ENCODE data around the gene DFFB.

DNA sequence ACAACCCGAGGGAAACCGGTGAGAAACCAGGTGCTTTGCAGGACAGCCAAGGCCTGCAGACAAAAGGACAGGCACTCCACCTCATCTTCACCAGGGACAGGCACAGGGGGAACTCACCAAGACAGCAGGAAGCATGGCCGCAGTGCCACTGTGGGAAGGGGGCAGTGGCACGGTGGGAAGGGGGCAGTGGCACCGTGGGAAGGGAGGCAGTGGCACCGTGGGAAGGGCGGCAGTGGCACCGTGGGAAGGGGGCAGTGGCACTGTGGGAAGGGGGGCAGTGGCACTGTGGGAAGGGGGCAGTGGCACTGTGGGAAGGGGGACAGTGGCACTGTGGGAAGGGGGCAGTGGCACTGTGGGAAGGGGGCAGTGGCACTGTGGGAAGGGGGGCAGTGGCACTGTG is 32.6 kb upstream of the DFFB start:
- TF ChIP-seq CTCF (IDR thresholded peaks at IDR 0.05) = no peak
- TF ChIP-seq POLR2A (IDR thresholded peaks at IDR 0.05) = no peak

Data from esophagus squamous epithelium (tissue), 4 donors.